Stimulated activated CD8-positive, alpha-beta memory T cell treated with anti-CD3 and anti-CD28 coated beads, Interleukin-12 subunit alpha, Interleukin-12 subunit beta, amount 100 ng/mL, for 1 hour (primary cell): Measurements from ENCODE around the gene HBA2.
"Not testable (repeated sequence)": the region's sequence is repeated elsewhere in the genome, so short reads cannot be mapped to it uniquely, and the experiment has no call there.

ENCODE experiments used
- DNase-seq: peaks from one replicate; pipeline ENCODE4 v3.0.0-alpha.2; 2020; ENCODE audit warnings: low read depth

Gene HBA2

GRCh38 chr16:172374-172941 lies at the start of gene HBA2:
Gene HBA2 (plus strand): TSS chr16:172876. CDS start chr16:172913, 37 bp downstream.
- DNase-seq = not testable (repeated sequence)

- not testable (repeated sequence) for DNase-seq
Measured at GRCh38 chr16:123558-124350, 48.9 kb upstream of the HBA2 start.

GRCh38 chr16:125011-125410 lies 47.7 kb upstream of the HBA2 start:
- DNase-seq = no peak

- no peak for DNase-seq
Measured at GRCh38 chr16:129075-129474, 43.6 kb upstream of the HBA2 start.

- DNase-seq = no peak
Measured at GRCh38 chr16:130533-131173, 42.0 kb upstream of the HBA2 start.

GRCh38 chr16:132120-132519 lies 40.6 kb upstream of the HBA2 start:
- no peak for DNase-seq

- DNase-seq = no peak
Measured at GRCh38 chr16:133716-134115, 39.0 kb upstream of the HBA2 start.

- no peak for DNase-seq
Measured at GRCh38 chr16:138049-138417, 34.6 kb upstream of the HBA2 start.

- DNase-seq = no peak
Measured at GRCh38 chr16:140175-140857, 32.4 kb upstream of the HBA2 start.

- no peak for DNase-seq
Measured at GRCh38 chr16:142405-142967, 30.2 kb upstream of the HBA2 start.

GRCh38 chr16:143047-143446 lies 29.6 kb upstream of the HBA2 start:
- DNase-seq = no peak

GRCh38 chr16:143456-143855 lies 29.2 kb upstream of the HBA2 start:
- no peak for DNase-seq

GRCh38 chr16:144797-145252 lies 27.9 kb upstream of the HBA2 start:
- no peak for DNase-seq

GRCh38 chr16:146646-147045 lies 26.0 kb upstream of the HBA2 start:
- no peak for DNase-seq

GRCh38 chr16:149024-149660 lies 23.5 kb upstream of the HBA2 start:
- no peak for DNase-seq

- DNase-seq = no peak
Measured at GRCh38 chr16:152141-153128, 20.2 kb upstream of the HBA2 start, which contains the start of gene HBZ. Gene HBZ (plus strand): TSS chr16:152644. CDS start chr16:152910, 266 bp downstream.

- not testable (repeated sequence) for DNase-seq
Measured at GRCh38 chr16:153129-153521, 19.6 kb upstream of the HBA2 start.

GRCh38 chr16:153550-154216 lies 19.0 kb upstream of the HBA2 start:
- DNase-seq = not testable (repeated sequence)

GRCh38 chr16:154217-155030 lies 18.3 kb upstream of the HBA2 start:
- no peak for DNase-seq
